ENCODE data around the gene ZCCHC9. TPM values are rescaled to one million over a fixed set of nuclear protein-coding genes. Genes with fewer than 3 reads are reported as not detected.
"Not testable (repeated sequence)": the region's sequence is repeated elsewhere in the genome, so short reads cannot be mapped to it uniquely, and the experiment has no call there.

Gene ZCCHC9
- polyA plus RNA-seq, 1 donor (not counting 4 experiments of a cell fraction or from before 2014, with no cell fraction given) = 24.1 TPM

GRCh38 chr5:81254886-81255559 is 46.4 kb upstream of the ZCCHC9 start:
- H2AFZ ChIP-seq (ENCODE audit: control insufficient read depth, low read length) = no peak overlapping the region
- FAIRE-seq (peak; percentile 64), DNase-seq (ENCODE audit: low read depth, low spot score) (no peak)
- H4K20me1 ChIP-seq (ENCODE audit: control insufficient read depth, extremely low read depth, insufficient read depth, low read length) = peaks cover 4% of the 10 kb centered on the region
- H3K9me3 ChIP-seq (ENCODE audit: control insufficient read depth, low read depth, low read length) = no peaks in the 10 kb centered on the region
- no peak overlapping the region for H3K4me2 ChIP-seq (ENCODE audit: control insufficient read depth, extremely low read depth, insufficient read depth, low read depth, low read length)
- no peak overlapping the region for H3K9ac ChIP-seq (ENCODE audit: control insufficient read depth, extremely low read depth, insufficient read depth, low read length)
- dilution Hi-C loops (cut with MboI; ENCODE audit: extremely low pct_ligation_motif_present, low sequenced_read_pairs) = no loop called here
- H3K9me1 ChIP-seq (ENCODE audit: control insufficient read depth, extremely low read depth, insufficient read depth, low read length) = no peaks in the 10 kb centered on the region
- H3K4me1 ChIP-seq (ENCODE audit: control insufficient read depth, extremely low read depth, insufficient read depth, low read length) = peaks cover 12% of the 10 kb centered on the region
- H3K4me3 ChIP-seq (ENCODE audit: control insufficient read depth in 2 of 3, extremely low read depth in 1 of 3, insufficient read depth in 2 of 3, low read depth in 1 of 3, low read length in 3 of 3) = no peak overlapping the region
- H3K27me3 ChIP-seq (ENCODE audit: control insufficient read depth, extremely low read depth, insufficient read depth, low read length) = no peaks in the 10 kb centered on the region
- TF ChIP-seq CTCF (optimal IDR thresholded peaks at IDR 0.05 in 1 of 3, IDR thresholded peaks at IDR 0.05 in 1 of 3, conservative IDR thresholded peaks at IDR 0.05 in 1 of 3; ENCODE audit: extremely low read depth in 1 of 3, insufficient read depth in 2 of 3, low read length in 3 of 3) = no peak
- no peak for TF ChIP-seq EZH2 (IDR thresholded peaks at IDR 0.05; ENCODE audit: low read length)
- H3K79me2 ChIP-seq (ENCODE audit: control insufficient read depth, insufficient read depth, low read length) = no peaks in the 10 kb centered on the region
- no peaks in the 10 kb centered on the region for H3K36me3 ChIP-seq (ENCODE audit: control insufficient read depth in 2 of 2, extremely low read depth in 1 of 2, insufficient read depth in 2 of 2, low read length in 2 of 2)
- no peak overlapping the region for H3K27ac ChIP-seq (ENCODE audit: control insufficient read depth, insufficient read depth, low read length)

- TF ChIP-seq CTCF (optimal IDR thresholded peaks at IDR 0.05 in 1 of 3, IDR thresholded peaks at IDR 0.05 in 1 of 3, conservative IDR thresholded peaks at IDR 0.05 in 1 of 3; ENCODE audit: extremely low read depth in 1 of 3, insufficient read depth in 2 of 3, low read length in 3 of 3) = no peak
- TF ChIP-seq EZH2 (IDR thresholded peaks at IDR 0.05; ENCODE audit: low read length) = no peak
- dilution Hi-C loops (cut with MboI; ENCODE audit: extremely low pct_ligation_motif_present, low sequenced_read_pairs) = no loop called here
- Histone ChIP-seq H3K4me2 (ENCODE audit: control insufficient read depth, extremely low read depth, insufficient read depth, low read depth, low read length) (no peak overlapping the region), H3K27me3 (ENCODE audit: control insufficient read depth, extremely low read depth, insufficient read depth, low read length) (no peaks in the 10 kb centered on the region), H3K36me3 (ENCODE audit: control insufficient read depth in 2 of 2, extremely low read depth in 1 of 2, insufficient read depth in 2 of 2, low read length in 2 of 2) (no peaks in the 10 kb centered on the region), H3K9ac (ENCODE audit: control insufficient read depth, extremely low read depth, insufficient read depth, low read length) (no peak overlapping the region), H2AFZ (ENCODE audit: control insufficient read depth, low read length) (no peak overlapping the region), H3K79me2 (ENCODE audit: control insufficient read depth, insufficient read depth, low read length) (no peaks in the 10 kb centered on the region), H3K4me1 (ENCODE audit: control insufficient read depth, extremely low read depth, insufficient read depth, low read length) (peaks cover 12% of the 10 kb centered on the region), H3K9me1 (ENCODE audit: control insufficient read depth, extremely low read depth, insufficient read depth, low read length) (no peaks in the 10 kb centered on the region), H4K20me1 (ENCODE audit: control insufficient read depth, extremely low read depth, insufficient read depth, low read length) (peaks cover 4% of the 10 kb centered on the region), H3K27ac (ENCODE audit: control insufficient read depth, insufficient read depth, low read length) (no peak overlapping the region), H3K4me3 (ENCODE audit: control insufficient read depth in 2 of 3, extremely low read depth in 1 of 3, insufficient read depth in 2 of 3, low read depth in 1 of 3, low read length in 3 of 3) (no peak overlapping the region), H3K9me3 (ENCODE audit: control insufficient read depth, low read depth, low read length) (no peaks in the 10 kb centered on the region)
- DNase-seq (ENCODE audit: low read depth, low spot score) = no peak
- FAIRE-seq = no peak
Observed at GRCh38 chr5:81256766-81257165, 44.6 kb upstream of the ZCCHC9 start.

GRCh38 chr5:81262796-81263195 is 38.6 kb upstream of the ZCCHC9 start:
- not testable (repeated sequence) for H3K27ac ChIP-seq (ENCODE audit: control insufficient read depth, insufficient read depth, low read length)

More at GRCh38 chr5:81262796-81263195, 38.6 kb upstream of the ZCCHC9 start:
- H3K4me3 ChIP-seq (ENCODE audit: control insufficient read depth in 2 of 3, extremely low read depth in 1 of 3, insufficient read depth in 2 of 3, low read depth in 1 of 3, low read length in 3 of 3); H3K4me2 ChIP-seq (ENCODE audit: control insufficient read depth, extremely low read depth, insufficient read depth, low read depth, low read length); H3K9ac ChIP-seq (ENCODE audit: control insufficient read depth, extremely low read depth, insufficient read depth, low read length); H3K27me3 ChIP-seq (ENCODE audit: control insufficient read depth, extremely low read depth, insufficient read depth, low read length); H4K20me1 ChIP-seq (ENCODE audit: control insufficient read depth, extremely low read depth, insufficient read depth, low read length); DNase-seq (ENCODE audit: low read depth, low spot score); H2AFZ ChIP-seq (ENCODE audit: control insufficient read depth, low read length); H3K4me1 ChIP-seq (ENCODE audit: control insufficient read depth, extremely low read depth, insufficient read depth, low read length); H3K9me3 ChIP-seq (ENCODE audit: control insufficient read depth, low read depth, low read length); H3K79me2 ChIP-seq (ENCODE audit: control insufficient read depth, insufficient read depth, low read length); dilution Hi-C loops (cut with MboI; ENCODE audit: extremely low pct_ligation_motif_present, low sequenced_read_pairs); FAIRE-seq; H3K36me3 ChIP-seq (ENCODE audit: control insufficient read depth in 2 of 2, extremely low read depth in 1 of 2, insufficient read depth in 2 of 2, low read length in 2 of 2); H3K9me1 ChIP-seq (ENCODE audit: control insufficient read depth, extremely low read depth, insufficient read depth, low read length): not testable (repeated sequence)
